ENCODE measurements around the gene HDAC4. TPM values are rescaled to one million over a fixed set of nuclear protein-coding genes. Genes with fewer than 3 reads are reported as not detected.
A peak's percentile ranks its signal among the peaks of the same experiment; 100 is the strongest.

The HDAC4 gene
- total and polyA plus RNA-seq, 2 donors from 2014 or later, result 2.2 to 56.8 TPM

- DNase-seq (peak in 2 of 5 donors; percentile 13 to 24), FAIRE-seq (no peak)
- intact Hi-C loops (cut with DNase I), result no loop called here
- H3K27me3 ChIP-seq (ENCODE audit: control insufficient read depth, insufficient read depth, low read length), result no peaks in the 10 kb centered on the region
- TF ChIP-seq CTCF (IDR thresholded peaks at IDR 0.05; ENCODE audit: borderline replicate concordance, extremely low read depth, insufficient read depth), result no peak
- H3K27ac ChIP-seq (ENCODE audit: low read depth in 2 of 2, low read length in 2 of 2), result no peak overlapping the region
- no peak overlapping the region for H3K4me3 ChIP-seq (ENCODE audit: low read length in 3 of 3)
- H3K36me3 ChIP-seq (ENCODE audit: control insufficient read depth in 2 of 3, insufficient read depth in 3 of 3, low read length in 3 of 3), result no peaks in the 10 kb centered on the region
- H3K4me1 ChIP-seq (ENCODE audit: control insufficient read depth in 2 of 3, insufficient read depth in 2 of 3, low read depth in 1 of 3, low read length in 3 of 3), result peaks cover 0 to 1% (median 0%) of the 10 kb centered on the region in 3 donors
- no peaks in the 10 kb centered on the region for H3K9me3 ChIP-seq (ENCODE audit: control insufficient read depth in 2 of 3, insufficient read depth in 1 of 3, low read length in 3 of 3)
- H3K9ac ChIP-seq (ENCODE audit: low read length in 3 of 3), result no peak overlapping the region
Observed at GRCh38 chr2:239370403-239370802, 30.4 kb downstream of the HDAC4 start.

GRCh38 chr2:239369631-239370161 lies 31.1 kb downstream of the HDAC4 start:
- H3K36me3 ChIP-seq (ENCODE audit: control insufficient read depth in 2 of 3, insufficient read depth in 3 of 3, low read length in 3 of 3), result no peaks in the 10 kb centered on the region
- H3K4me3 ChIP-seq (ENCODE audit: low read length in 3 of 3), result no peak overlapping the region
- no peaks in the 10 kb centered on the region for H3K27me3 ChIP-seq (ENCODE audit: control insufficient read depth, insufficient read depth, low read length)
- no peak overlapping the region for H3K27ac ChIP-seq (ENCODE audit: low read depth in 2 of 2, low read length in 2 of 2)
- H3K9ac ChIP-seq (ENCODE audit: low read length in 3 of 3), result no peak overlapping the region
- intact Hi-C loops (cut with DNase I), result no loop called here
- DNase-seq (peak in 4 of 5 donors; percentile 32 to 60 (median 46)), FAIRE-seq (no peak)
- TF ChIP-seq CTCF (IDR thresholded peaks at IDR 0.05; ENCODE audit: borderline replicate concordance, extremely low read depth, insufficient read depth), result no peak
- H3K4me1 ChIP-seq (ENCODE audit: control insufficient read depth in 2 of 3, insufficient read depth in 2 of 3, low read depth in 1 of 3, low read length in 3 of 3), result peaks cover 0 to 2% (median 0%) of the 10 kb centered on the region in 3 donors
- no peaks in the 10 kb centered on the region for H3K9me3 ChIP-seq (ENCODE audit: control insufficient read depth in 2 of 3, insufficient read depth in 1 of 3, low read length in 3 of 3)

DNA sequence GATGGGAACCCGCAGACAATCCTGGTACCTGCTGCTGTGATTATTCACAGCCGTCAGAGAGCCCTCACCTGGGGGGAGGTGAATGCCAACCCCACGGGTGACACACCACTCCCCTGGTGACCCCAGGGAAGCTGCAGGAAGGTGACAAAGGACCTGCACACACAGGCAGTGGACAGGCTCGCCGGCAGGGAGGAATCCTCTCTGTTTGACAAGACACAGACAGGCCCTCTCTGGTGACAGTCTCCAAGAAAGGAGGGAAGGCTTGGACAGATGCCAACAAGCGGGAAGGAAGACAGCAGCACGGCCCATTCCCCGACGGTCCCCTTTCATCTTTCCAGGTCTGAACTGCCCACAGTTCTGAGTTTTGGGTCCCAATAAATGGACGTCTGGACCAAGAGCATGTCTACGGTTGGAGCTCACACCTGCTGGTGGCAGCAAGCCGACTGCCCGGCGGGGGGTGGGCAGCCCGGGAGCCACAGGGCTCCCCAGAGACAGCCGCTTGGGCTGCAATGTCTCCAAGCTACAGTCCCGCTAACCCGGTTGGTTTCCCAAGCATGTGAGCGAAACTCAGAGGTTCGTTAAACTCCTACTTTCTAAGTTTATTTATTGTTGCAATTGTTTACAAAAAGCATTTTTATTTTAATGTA lies 31.8 kb downstream of the HDAC4 start:
- Histone ChIP-seq H3K36me3 (ENCODE audit: control insufficient read depth in 2 of 3, insufficient read depth in 3 of 3, low read length in 3 of 3) (no peaks in the 10 kb centered on the region), H3K9me3 (ENCODE audit: control insufficient read depth in 2 of 3, insufficient read depth in 1 of 3, low read length in 3 of 3) (no peaks in the 10 kb centered on the region), H3K9ac (ENCODE audit: low read length in 3 of 3) (no peak overlapping the region), H3K4me3 (ENCODE audit: low read length in 3 of 3) (no peak overlapping the region), H3K27ac (ENCODE audit: low read depth in 2 of 2, low read length in 2 of 2) (no peak overlapping the region), H3K27me3 (ENCODE audit: control insufficient read depth, insufficient read depth, low read length) (no peaks in the 10 kb centered on the region), H3K4me1 (ENCODE audit: control insufficient read depth in 2 of 3, insufficient read depth in 2 of 3, low read depth in 1 of 3, low read length in 3 of 3) (peaks cover 0 to 2% (median 0%) of the 10 kb centered on the region in 3 donors)
- intact Hi-C loops (cut with DNase I), result no loop called here
- no peak for TF ChIP-seq CTCF (IDR thresholded peaks at IDR 0.05; ENCODE audit: borderline replicate concordance, extremely low read depth, insufficient read depth)
- DNase-seq, result peak in 3 of 5 donors; percentile 46 to 59 (median 47)
- no peak for FAIRE-seq
